Gastrocnemius medialis (tissue), 4 donors: ENCODE results near the gene BMPR1A.

ENCODE experiments used
- CTCF ChIP-seq, 5 experiments: fragments of 450-650 bp in 3 of 5; fragments of 200-600 bp in 2 of 5; sonication (generic) in 2 of 5; IDR thresholded peaks in 4 of 5; conservative IDR thresholded peaks in 1 of 5; 1 replicate in 4 of 5; 2 replicates in 1 of 5; pipeline ENCODE4 v1.5.1; 2016 to 2019; ENCODE audit warnings: antibody characterized with exemption in 5 of 5, mild to moderate bottlenecking in 3 of 5, moderate library complexity in 3 of 5
- POLR2A ChIP-seq, 2 donors: fragments of 450-650 bp; IDR thresholded peaks; one replicate each; pipeline ENCODE4 v1.6.1; 2017; ENCODE audit warnings: antibody characterized with exemption in 2 of 2, mild to moderate bottlenecking in 2 of 2, moderate library complexity in 2 of 2

- TF ChIP-seq CTCF (IDR thresholded peaks at IDR 0.05 in 4 of 5, conservative IDR thresholded peaks at IDR 0.05 in 1 of 5) (no peak), POLR2A (IDR thresholded peaks at IDR 0.05) (no peak)
These were observed 14.1 kb downstream of the BMPR1A start for GRCh38 chr10:86770412-86770960.
